ENCODE results near the gene SSTR4. TPM values are rescaled to one million over a fixed set of nuclear protein-coding genes. Genes with fewer than 3 reads are reported as not detected.

Gene SSTR4
- total and polyA plus RNA-seq, 2 donors, result not detected

- H3K27ac ChIP-seq (ENCODE audit: low read depth in 1 of 2, low read length in 1 of 2), result no peak overlapping the region
- no peaks in the 10 kb centered on the region for H3K9me3 ChIP-seq (ENCODE audit: control insufficient read depth in 2 of 2, insufficient read depth in 1 of 2, low read length in 1 of 2)
- no peak for DNase-seq (ENCODE audit: low read depth in 6 of 9, low spot score in 9 of 9)
- no peaks in the 10 kb centered on the region for H3K4me1 ChIP-seq (ENCODE audit: control insufficient read depth in 2 of 2, insufficient read depth in 2 of 2, low read length in 2 of 2)
- no peaks in the 10 kb centered on the region for H3K36me3 ChIP-seq (ENCODE audit: control insufficient read depth in 2 of 2, insufficient read depth in 2 of 2, low read length in 1 of 2)
- WGBS, result 95% methylated on average over 9 of the region's 9 CpGs
- H3K4me3 ChIP-seq (ENCODE audit: low read length in 2 of 2), result no peak overlapping the region
- H3K27me3 ChIP-seq (ENCODE audit: control insufficient read depth in 2 of 2, insufficient read depth in 1 of 2, low read length in 1 of 2), result no peaks in the 10 kb centered on the region
These were observed 30.4 kb downstream of the SSTR4 start for GRCh38 chr20:23065266-23066201.

- no peaks in the 10 kb centered on the region for H3K36me3 ChIP-seq (ENCODE audit: control insufficient read depth in 2 of 2, insufficient read depth in 2 of 2, low read length in 1 of 2)
- H3K4me3 ChIP-seq (ENCODE audit: low read length in 2 of 2), result no peak overlapping the region
- no peaks in the 10 kb centered on the region for H3K4me1 ChIP-seq (ENCODE audit: control insufficient read depth in 2 of 2, insufficient read depth in 2 of 2, low read length in 2 of 2)
- WGBS, result 97% methylated on average over 3 of the region's 3 CpGs
- H3K9me3 ChIP-seq (ENCODE audit: control insufficient read depth in 2 of 2, insufficient read depth in 1 of 2, low read length in 1 of 2), result no peaks in the 10 kb centered on the region
- H3K27me3 ChIP-seq (ENCODE audit: control insufficient read depth in 2 of 2, insufficient read depth in 1 of 2, low read length in 1 of 2), result no peaks in the 10 kb centered on the region
- no peak overlapping the region for H3K27ac ChIP-seq (ENCODE audit: low read depth in 1 of 2, low read length in 1 of 2)
- DNase-seq (ENCODE audit: low read depth in 6 of 9, low spot score in 9 of 9), result no peak
These were observed 31.7 kb downstream of the SSTR4 start for GRCh38 chr20:23066772-23067171.

GRCh38 chr20:23068283-23068682, 33.2 kb downstream of the SSTR4 start:
- 96% methylated on average over 1 of the region's 1 CpG for WGBS

GRCh38 chr20:23069108-23069507, 34.0 kb downstream of the SSTR4 start:
- no peak for DNase-seq (ENCODE audit: low read depth in 6 of 9, low spot score in 9 of 9)
- H3K9me3 ChIP-seq (ENCODE audit: control insufficient read depth in 2 of 2, insufficient read depth in 1 of 2, low read length in 1 of 2), result no peaks in the 10 kb centered on the region
- 90% methylated on average over 2 of the region's 2 CpGs for WGBS
- no peaks in the 10 kb centered on the region for H3K27me3 ChIP-seq (ENCODE audit: control insufficient read depth in 2 of 2, insufficient read depth in 1 of 2, low read length in 1 of 2)
- H3K4me1 ChIP-seq (ENCODE audit: control insufficient read depth in 2 of 2, insufficient read depth in 2 of 2, low read length in 2 of 2), result no peaks in the 10 kb centered on the region
- H3K36me3 ChIP-seq (ENCODE audit: control insufficient read depth in 2 of 2, insufficient read depth in 2 of 2, low read length in 1 of 2), result no peaks in the 10 kb centered on the region
- H3K4me3 ChIP-seq (ENCODE audit: low read length in 2 of 2), result no peak overlapping the region
- no peak overlapping the region for H3K27ac ChIP-seq (ENCODE audit: low read depth in 1 of 2, low read length in 1 of 2)

More at GRCh38 chr20:23068283-23068682, 33.2 kb downstream of the SSTR4 start:
- Histone ChIP-seq H3K36me3 (ENCODE audit: control insufficient read depth in 2 of 2, insufficient read depth in 2 of 2, low read length in 1 of 2) (no peaks in the 10 kb centered on the region), H3K27me3 (ENCODE audit: control insufficient read depth in 2 of 2, insufficient read depth in 1 of 2, low read length in 1 of 2) (no peaks in the 10 kb centered on the region), H3K27ac (ENCODE audit: low read depth in 1 of 2, low read length in 1 of 2) (no peak overlapping the region), H3K9me3 (ENCODE audit: control insufficient read depth in 2 of 2, insufficient read depth in 1 of 2, low read length in 1 of 2) (no peaks in the 10 kb centered on the region), H3K4me1 (ENCODE audit: control insufficient read depth in 2 of 2, insufficient read depth in 2 of 2, low read length in 2 of 2) (no peaks in the 10 kb centered on the region), H3K4me3 (ENCODE audit: low read length in 2 of 2) (no peak overlapping the region)
- DNase-seq (ENCODE audit: low read depth in 6 of 9, low spot score in 9 of 9), result no peak

GRCh38 chr20:23071398-23071797, 36.3 kb downstream of the SSTR4 start:
- H3K27ac ChIP-seq (ENCODE audit: low read depth in 1 of 2, low read length in 1 of 2), result no peak overlapping the region

GRCh38 chr20:23071996-23072395, 36.9 kb downstream of the SSTR4 start:
- H3K4me1 ChIP-seq (ENCODE audit: control insufficient read depth in 2 of 2, insufficient read depth in 2 of 2, low read length in 2 of 2), result no peaks in the 10 kb centered on the region
- DNase-seq (ENCODE audit: low read depth in 6 of 9, low spot score in 9 of 9), result no peak

More at GRCh38 chr20:23071398-23071797, 36.3 kb downstream of the SSTR4 start:
- Histone ChIP-seq H3K4me1 (ENCODE audit: control insufficient read depth in 2 of 2, insufficient read depth in 2 of 2, low read length in 2 of 2) (no peaks in the 10 kb centered on the region), H3K27me3 (ENCODE audit: control insufficient read depth in 2 of 2, insufficient read depth in 1 of 2, low read length in 1 of 2) (no peaks in the 10 kb centered on the region), H3K4me3 (ENCODE audit: low read length in 2 of 2) (no peak overlapping the region), H3K9me3 (ENCODE audit: control insufficient read depth in 2 of 2, insufficient read depth in 1 of 2, low read length in 1 of 2) (no peaks in the 10 kb centered on the region), H3K36me3 (ENCODE audit: control insufficient read depth in 2 of 2, insufficient read depth in 2 of 2, low read length in 1 of 2) (no peaks in the 10 kb centered on the region)
- WGBS, result 77% methylated on average over 3 of the region's 3 CpGs
- no peak for DNase-seq (ENCODE audit: low read depth in 6 of 9, low spot score in 9 of 9)

GRCh38 chr20:23072892-23073586, 37.9 kb downstream of the SSTR4 start:
- no peaks in the 10 kb centered on the region for H3K36me3 ChIP-seq (ENCODE audit: control insufficient read depth in 2 of 2, insufficient read depth in 2 of 2, low read length in 1 of 2)
- no peak for DNase-seq (ENCODE audit: low read depth in 6 of 9, low spot score in 9 of 9)
- H3K9me3 ChIP-seq (ENCODE audit: control insufficient read depth in 2 of 2, insufficient read depth in 1 of 2, low read length in 1 of 2), result no peaks in the 10 kb centered on the region
- 93% methylated on average over 11 of the region's 11 CpGs for WGBS
- H3K27me3 ChIP-seq (ENCODE audit: control insufficient read depth in 2 of 2, insufficient read depth in 1 of 2, low read length in 1 of 2), result no peaks in the 10 kb centered on the region
- H3K4me3 ChIP-seq (ENCODE audit: low read length in 2 of 2), result no peak overlapping the region
- H3K4me1 ChIP-seq (ENCODE audit: control insufficient read depth in 2 of 2, insufficient read depth in 2 of 2, low read length in 2 of 2), result no peaks in the 10 kb centered on the region
- no peak overlapping the region for H3K27ac ChIP-seq (ENCODE audit: low read depth in 1 of 2, low read length in 1 of 2)

More at GRCh38 chr20:23071996-23072395, 36.9 kb downstream of the SSTR4 start:
- no peaks in the 10 kb centered on the region for H3K36me3 ChIP-seq (ENCODE audit: control insufficient read depth in 2 of 2, insufficient read depth in 2 of 2, low read length in 1 of 2)
- H3K27ac ChIP-seq (ENCODE audit: low read depth in 1 of 2, low read length in 1 of 2), result no peak overlapping the region
- 97% methylated on average over 4 of the region's 4 CpGs for WGBS
- H3K9me3 ChIP-seq (ENCODE audit: control insufficient read depth in 2 of 2, insufficient read depth in 1 of 2, low read length in 1 of 2), result no peaks in the 10 kb centered on the region
- H3K4me3 ChIP-seq (ENCODE audit: low read length in 2 of 2), result no peak overlapping the region
- H3K27me3 ChIP-seq (ENCODE audit: control insufficient read depth in 2 of 2, insufficient read depth in 1 of 2, low read length in 1 of 2), result no peaks in the 10 kb centered on the region

GRCh38 chr20:23074052-23074451, 38.9 kb downstream of the SSTR4 start:
- no peaks in the 10 kb centered on the region for H3K27me3 ChIP-seq (ENCODE audit: control insufficient read depth in 2 of 2, insufficient read depth in 1 of 2, low read length in 1 of 2)
- no peaks in the 10 kb centered on the region for H3K9me3 ChIP-seq (ENCODE audit: control insufficient read depth in 2 of 2, insufficient read depth in 1 of 2, low read length in 1 of 2)
- no peak overlapping the region for H3K4me3 ChIP-seq (ENCODE audit: low read length in 2 of 2)
- WGBS, result 96% methylated on average over 3 of the region's 3 CpGs
- DNase-seq (ENCODE audit: low read depth in 6 of 9, low spot score in 9 of 9), result no peak
- H3K27ac ChIP-seq (ENCODE audit: low read depth in 1 of 2, low read length in 1 of 2), result no peak overlapping the region
- no peaks in the 10 kb centered on the region for H3K36me3 ChIP-seq (ENCODE audit: control insufficient read depth in 2 of 2, insufficient read depth in 2 of 2, low read length in 1 of 2)
- no peaks in the 10 kb centered on the region for H3K4me1 ChIP-seq (ENCODE audit: control insufficient read depth in 2 of 2, insufficient read depth in 2 of 2, low read length in 2 of 2)

- H3K27ac ChIP-seq (ENCODE audit: low read depth in 1 of 2, low read length in 1 of 2), result no peak overlapping the region
- WGBS, result 97% methylated on average over 4 of the region's 4 CpGs
These were observed 42.2 kb downstream of the SSTR4 start for GRCh38 chr20:23077277-23077676.

More at GRCh38 chr20:23077277-23077676, 42.2 kb downstream of the SSTR4 start:
- no peak overlapping the region for H3K4me3 ChIP-seq (ENCODE audit: low read length in 2 of 2)
- H3K4me1 ChIP-seq (ENCODE audit: control insufficient read depth in 2 of 2, insufficient read depth in 2 of 2, low read length in 2 of 2), result peaks cover 0 to 11% of the 10 kb centered on the region in 2 donors
- H3K27me3 ChIP-seq (ENCODE audit: control insufficient read depth in 2 of 2, insufficient read depth in 1 of 2, low read length in 1 of 2), result no peaks in the 10 kb centered on the region
- no peak for DNase-seq (ENCODE audit: low read depth in 6 of 9, low spot score in 9 of 9)
- peaks cover 0 to 1% of the 10 kb centered on the region in 2 donors for H3K9me3 ChIP-seq (ENCODE audit: control insufficient read depth in 2 of 2, insufficient read depth in 1 of 2, low read length in 1 of 2)
- H3K36me3 ChIP-seq (ENCODE audit: control insufficient read depth in 2 of 2, insufficient read depth in 2 of 2, low read length in 1 of 2), result peaks cover 0 to 4% of the 10 kb centered on the region in 2 donors

Data from thymus (tissue), 11 donors.